ENCODE data around the gene CRHR1. TPM values are rescaled to one million over a fixed set of nuclear protein-coding genes. Genes with fewer than 3 reads are reported as not detected.

Gene CRHR1
- total and polyA plus RNA-seq, 8 donors: not detected

GRCh38 chr17:45824901-45825492, 40.9 kb downstream of the CRHR1 start:
- H3K4me3 ChIP-seq: no peak overlapping the region
- H3K27me3 ChIP-seq: peaks cover 0 to 56% of the 10 kb centered on the region in 2 donors
- no peaks in the 10 kb centered on the region for H3K9me3 ChIP-seq
- TF ChIP-seq CTCF (IDR thresholded peaks at IDR 0.05): no peak
- ATAC-seq: no peak
- intact Hi-C loops (cut with DNase I): no loop called here
- no peaks in the 10 kb centered on the region for H3K36me3 ChIP-seq
- no peaks in the 10 kb centered on the region for H3K4me1 ChIP-seq
- no peak for DNase-seq
- no peak overlapping the region for H3K27ac ChIP-seq

- Histone ChIP-seq H3K27ac (no peak overlapping the region), H3K4me3 (no peak overlapping the region), H3K9me3 (no peaks in the 10 kb centered on the region), H3K4me1 (no peaks in the 10 kb centered on the region), H3K36me3 (no peaks in the 10 kb centered on the region), H3K27me3 (peaks cover 0 to 63% of the 10 kb centered on the region in 2 donors)
- intact Hi-C loops (cut with DNase I): no loop called here
- DNase-seq (no peak), ATAC-seq (no peak)
- TF ChIP-seq CTCF (IDR thresholded peaks at IDR 0.05): no peak
These were observed 41.7 kb downstream of the CRHR1 start for GRCh38 chr17:45825792-45826191.

- H3K4me3 ChIP-seq: no peak overlapping the region
- peaks cover 0 to 2% of the 10 kb centered on the region in 2 donors for H3K4me1 ChIP-seq
- TF ChIP-seq CTCF (IDR thresholded peaks at IDR 0.05): no peak
- H3K9me3 ChIP-seq: no peaks in the 10 kb centered on the region
- H3K27me3 ChIP-seq: peaks cover 0 to 57% of the 10 kb centered on the region in 2 donors
- DNase-seq (no peak), ATAC-seq (no peak)
- H3K36me3 ChIP-seq: no peaks in the 10 kb centered on the region
- no peak overlapping the region for H3K27ac ChIP-seq
- intact Hi-C loops (cut with DNase I): no loop called here
These were observed 42.9 kb downstream of the CRHR1 start for GRCh38 chr17:45826919-45827588.

- Histone ChIP-seq H3K4me1 (peaks cover 0 to 5% of the 10 kb centered on the region in 2 donors), H3K27me3 (peaks cover 0 to 61% of the 10 kb centered on the region in 2 donors), H3K36me3 (no peaks in the 10 kb centered on the region), H3K27ac (no peak overlapping the region), H3K4me3 (no peak overlapping the region), H3K9me3 (no peaks in the 10 kb centered on the region)
- intact Hi-C loops (cut with DNase I): no loop called here
- DNase-seq: no peak
- no peak for ATAC-seq
- TF ChIP-seq CTCF (IDR thresholded peaks at IDR 0.05): no peak
These were observed 44.1 kb downstream of the CRHR1 start for GRCh38 chr17:45828171-45828570.

- peaks cover 0 to 5% of the 10 kb centered on the region in 2 donors for H3K4me1 ChIP-seq
- ATAC-seq: no peak
- no peaks in the 10 kb centered on the region for H3K9me3 ChIP-seq
- no peak overlapping the region for H3K27ac ChIP-seq
- intact Hi-C loops (cut with DNase I): no loop called here
- no peak for TF ChIP-seq CTCF (IDR thresholded peaks at IDR 0.05)
- no peak for DNase-seq
- peaks cover 0 to 61% of the 10 kb centered on the region in 2 donors for H3K27me3 ChIP-seq
- no peak overlapping the region for H3K4me3 ChIP-seq
- no peaks in the 10 kb centered on the region for H3K36me3 ChIP-seq
These were observed 44.5 kb downstream of the CRHR1 start for GRCh38 chr17:45828582-45829133.
